Loucy (cell line): ENCODE data around the gene CDK5.

ENCODE experiments used
- H2AFZ ChIP-seq: fragments of 200-600 bp; sonication (generic); 2 replicates; pipeline ENCODE4 v1.6.0; 2016; ENCODE audit warnings: antibody characterized with exemption, mild to moderate bottlenecking, low read length, moderate library complexity
- H3F3A ChIP-seq: fragments of 200-600 bp; 2 replicates; pipeline ENCODE4 v1.6.0; 2016; ENCODE audit warnings: antibody characterized with exemption, low read depth, mild to moderate bottlenecking
- H3K27me3 ChIP-seq: fragments of 200-600 bp; sonication (generic); 2 replicates; pipeline ENCODE4 v1.6.1; 2014; ENCODE audit warnings: low read length, mild to moderate bottlenecking; ENCODE audit not compliant: insufficient read depth, poor library complexity, severe bottlenecking
- H3K36me3 ChIP-seq: fragments of 200-600 bp; sonication (generic); 2 replicates; pipeline ENCODE4 v1.6.1; 2016; ENCODE audit warnings: low read length; ENCODE audit not compliant: insufficient read depth
- H3K4me1 ChIP-seq: fragments of 200-600 bp; sonication (generic); 2 replicates; pipeline ENCODE4 v1.5.1; 2014; ENCODE audit warnings: low read length, mild to moderate bottlenecking; ENCODE audit not compliant: insufficient read depth, poor library complexity, severe bottlenecking
- H3K4me2 ChIP-seq: fragments of 200-600 bp; sonication (generic); 2 replicates; pipeline ENCODE4 v1.6.0; 2014; ENCODE audit warnings: antibody characterized with exemption, low read length, low read depth, mild to moderate bottlenecking; ENCODE audit not compliant: poor library complexity, severe bottlenecking
- H3K4me3 ChIP-seq: fragments of 200-600 bp; sonication (generic); 2 replicates; pipeline ENCODE4 v1.5.1; 2014; ENCODE audit warnings: low read length, mild to moderate bottlenecking, mixed read lengths; ENCODE audit not compliant: poor library complexity, severe bottlenecking
- H3K79me2 ChIP-seq: fragments of 200-600 bp; sonication (generic); 2 replicates; pipeline ENCODE4 v1.6.1; 2014; ENCODE audit warnings: low read length; ENCODE audit not compliant: insufficient read depth
- H3K9ac ChIP-seq: fragments of 200-600 bp; sonication (generic); 2 replicates; pipeline ENCODE4 v1.6.0; 2014; ENCODE audit warnings: mild to moderate bottlenecking, low read depth, low read length, moderate library complexity; ENCODE audit not compliant: poor library complexity, severe bottlenecking
- H3K9me2 ChIP-seq: fragments of 200-600 bp; sonication (generic); replicated peaks from 2 replicates; pipeline ENCODE4 v1.6.1; 2016; ENCODE audit warnings: low read depth, low read length, mixed read lengths
- H3K9me3 ChIP-seq: fragments of 200-600 bp; sonication (generic); 2 replicates; pipeline ENCODE4 v1.6.1; 2014; ENCODE audit warnings: mild to moderate bottlenecking, antibody characterized with exemption, low read length, low read depth; ENCODE audit not compliant: insufficient read depth
- H4K20me1 ChIP-seq: fragments of 200-600 bp; sonication (generic); 2 replicates; pipeline ENCODE4 v1.6.0; 2014; ENCODE audit warnings: antibody characterized with exemption, low read length, mild to moderate bottlenecking; ENCODE audit not compliant: insufficient read depth, poor library complexity, severe bottlenecking
- CTCF ChIP-seq: fragments of 200-600 bp; sonication (generic); conservative IDR thresholded peaks from 2 replicates; pipeline ENCODE4 v1.5.1; 2014; ENCODE audit warnings: mild to moderate bottlenecking, antibody characterized with exemption, low read length
- EZH2phosphoT487 ChIP-seq: fragments of 200-600 bp; IDR thresholded peaks from 2 replicates; pipeline ENCODE4 v1.6.1; 2018; ENCODE audit warnings: antibody characterized with exemption, mild to moderate bottlenecking, moderate library complexity, borderline replicate concordance

Gene CDK5

DNA sequence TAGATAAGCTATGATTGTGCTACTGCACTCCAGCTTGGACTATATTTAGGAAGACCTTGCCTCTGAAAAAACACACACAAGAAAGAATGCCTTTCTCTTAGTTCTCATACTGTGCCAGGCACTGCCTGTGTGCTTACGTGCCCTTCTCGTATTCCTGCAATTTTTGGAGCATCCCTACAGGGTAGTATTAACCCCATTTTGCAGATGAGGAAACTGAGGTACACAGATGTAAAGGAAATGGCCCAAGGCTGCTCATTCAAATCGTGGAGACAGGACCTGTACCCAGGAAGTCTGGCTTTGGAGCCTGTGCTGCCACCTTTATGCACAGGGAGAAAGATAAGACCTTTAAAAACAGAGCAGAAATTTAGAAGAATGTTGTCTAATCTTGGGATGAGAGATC lies 45.3 kb upstream of the CDK5 start:
- Histone ChIP-seq H3K9me3 (no peaks in the 10 kb centered on the region), H3K9me2 (no peaks in the 10 kb centered on the region), H3K9ac (no peak overlapping the region), H3K4me1 (no peaks in the 10 kb centered on the region), H3K27me3 (no peaks in the 10 kb centered on the region), H3F3A (no peaks in the 10 kb centered on the region), H3K79me2 (peaks cover 25% of the 10 kb centered on the region; the same call in 1 of the 2 replicates), H3K4me2 (no peak overlapping the region), H2AFZ (no peak overlapping the region), H3K36me3 (peaks cover 8% of the 10 kb centered on the region; the same call in 1 of the 2 replicates), H4K20me1 (no peaks in the 10 kb centered on the region), H3K4me3 (no peak overlapping the region)
- TF ChIP-seq EZH2phosphoT487 = no peak
- no peak for TF ChIP-seq CTCF

DNA sequence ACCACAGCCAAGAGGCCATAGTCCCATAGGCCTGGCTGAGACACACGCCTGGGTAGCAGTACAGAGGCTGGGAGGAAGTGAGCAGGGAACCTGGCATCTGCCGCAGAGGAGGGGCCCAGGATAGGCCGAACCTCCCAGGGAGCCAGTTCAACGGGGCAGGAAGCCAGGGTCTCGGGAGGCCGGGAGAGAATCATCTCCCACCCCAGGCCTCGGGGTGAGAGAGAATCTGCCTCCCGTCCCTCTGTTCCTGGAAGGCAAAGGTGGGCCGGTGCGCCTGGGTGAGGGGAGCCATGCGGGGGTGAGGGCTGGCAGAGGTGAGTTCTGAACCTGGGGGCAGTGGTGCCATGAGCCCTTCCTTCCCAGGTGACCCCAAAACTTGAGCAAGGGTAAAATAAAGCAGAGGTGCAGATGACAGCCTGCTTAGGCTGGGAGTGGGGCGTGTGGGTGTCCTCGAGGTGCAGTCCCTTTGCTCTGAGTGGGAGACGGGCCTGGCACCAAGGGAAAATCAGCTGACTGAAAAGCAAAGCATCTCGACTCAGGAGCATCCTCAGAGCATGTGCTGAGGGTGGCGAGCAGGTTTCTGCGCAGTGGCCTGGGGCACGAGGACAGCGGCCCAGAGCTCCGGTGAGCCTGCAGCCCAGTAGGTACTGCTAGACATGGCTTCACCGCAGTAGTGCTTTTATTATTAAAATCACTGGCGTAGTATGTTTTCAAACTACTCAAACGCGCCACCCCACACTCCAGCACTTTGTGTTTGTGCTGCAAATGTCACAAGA lies 44.1 kb upstream of the CDK5 start:
- TF ChIP-seq CTCF (no peak), EZH2phosphoT487 (no peak)
- Histone ChIP-seq H2AFZ (no peak overlapping the region), H3K4me3 (no peak overlapping the region), H3K9me2 (no peaks in the 10 kb centered on the region), H3K4me2 (no peak overlapping the region), H3K9me3 (no peaks in the 10 kb centered on the region), H3K9ac (no peak overlapping the region), H3K27me3 (no peaks in the 10 kb centered on the region), H3K36me3 (peaks cover 8% of the 10 kb centered on the region; the same call in 1 of the 2 replicates), H3F3A (no peaks in the 10 kb centered on the region), H4K20me1 (no peaks in the 10 kb centered on the region), H3K79me2 (peaks cover 25% of the 10 kb centered on the region; the same call in 1 of the 2 replicates), H3K4me1 (no peaks in the 10 kb centered on the region)

DNA sequence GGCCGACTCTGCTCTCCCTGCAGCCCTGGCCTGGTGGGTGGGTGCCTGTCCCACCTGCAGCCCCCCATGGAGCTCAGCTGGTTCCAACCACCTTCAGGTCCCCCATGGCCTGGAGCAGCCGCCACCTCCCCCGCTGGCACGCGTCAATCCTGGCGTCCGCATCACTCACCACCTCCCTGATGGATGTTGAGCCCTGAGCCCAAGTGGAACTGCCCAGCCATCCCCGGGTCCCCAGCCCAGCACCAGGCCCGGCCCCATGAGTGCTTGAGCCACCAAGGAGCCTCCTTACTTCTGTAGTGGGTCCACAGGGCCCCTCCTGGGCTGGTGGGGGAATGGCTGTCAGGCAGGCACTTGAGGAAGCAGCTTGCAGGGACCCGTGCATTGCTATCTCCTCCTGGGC lies 43.2 kb upstream of the CDK5 start:
- Histone ChIP-seq H3K79me2 (peaks cover 28% of the 10 kb centered on the region; the same call in 1 of the 2 replicates), H3F3A (no peaks in the 10 kb centered on the region), H3K9me2 (no peaks in the 10 kb centered on the region), H3K36me3 (peaks cover 8% of the 10 kb centered on the region; the same call in 1 of the 2 replicates), H4K20me1 (peaks cover 2% of the 10 kb centered on the region), H2AFZ (no peak overlapping the region), H3K27me3 (no peaks in the 10 kb centered on the region), H3K4me2 (no peak overlapping the region), H3K9ac (no peak overlapping the region), H3K4me3 (no peak overlapping the region), H3K4me1 (no peaks in the 10 kb centered on the region), H3K9me3 (no peaks in the 10 kb centered on the region)
- TF ChIP-seq CTCF (no peak), EZH2phosphoT487 (no peak)
